HEK293T (cell line): Measurements from ENCODE around the gene SSH2.
A peak's percentile ranks its signal among the peaks of the same experiment; 100 is the strongest.
"Not testable (repeated sequence)": the region's sequence is repeated elsewhere in the genome, so short reads cannot be mapped to it uniquely, and the experiment has no call there.

Source experiments
- CTCF ChIA-PET: fragments of 350-600 bp; formaldehyde crosslinking; extraction: SDS; loops from one replicate; lab custom pipeline; 2021; ENCODE audit warnings: antibody characterized with exemption, inconsistent platforms; lab: Yijun Ruan, JAX
- POLR2A ChIA-PET: fragments of 350-600 bp; formaldehyde crosslinking; extraction: SDS; loops from one replicate; lab custom pipeline; 2020; ENCODE audit warnings: antibody characterized with exemption, inconsistent platforms; lab: Yijun Ruan, JAX
- DNase-seq: peaks from one replicate; pipeline ENCODE4 v3.0.0; 2012; ENCODE audit warnings: mixed read lengths; ENCODE audit errors: extremely low spot score
- ARNT ChIP-seq: fragments of 450-650 bp; IDR thresholded peaks from 2 replicates; pipeline ENCODE4 v1.6.1; 2017; ENCODE audit warnings: mild to moderate bottlenecking
- BHLHE40 ChIP-seq: fragments of 450-650 bp; IDR thresholded peaks from 2 replicates; pipeline ENCODE4 v1.6.1; 2016; ENCODE audit warnings: mild to moderate bottlenecking, moderate library complexity, borderline replicate concordance
- CTBP1 ChIP-seq: fragments of 450-650 bp; IDR thresholded peaks from 2 replicates; pipeline ENCODE4 v1.6.1; 2016; ENCODE audit warnings: borderline replicate concordance
- ELF4 ChIP-seq: fragments of 450-650 bp; IDR thresholded peaks from 2 replicates; pipeline ENCODE4 v1.6.1; 2017; ENCODE audit warnings: antibody characterized with exemption
- FOXA1 ChIP-seq: fragments of 450-650 bp; IDR thresholded peaks from 2 replicates; pipeline ENCODE4 v1.6.1; 2016; ENCODE audit warnings: mild to moderate bottlenecking
- FOXK2 ChIP-seq: fragments of 450-650 bp; IDR thresholded peaks from 2 replicates; pipeline ENCODE4 v1.6.1; 2016; ENCODE audit warnings: mild to moderate bottlenecking
- FOXM1 ChIP-seq: fragments of 450-650 bp; IDR thresholded peaks from 2 replicates; pipeline ENCODE4 v1.6.1; 2017; ENCODE audit warnings: mild to moderate bottlenecking, borderline replicate concordance
- HDGF ChIP-seq: fragments of 450-650 bp; IDR thresholded peaks from 2 replicates; pipeline ENCODE4 v1.6.1; 2017; ENCODE audit warnings: antibody characterized with exemption, borderline replicate concordance
- L3MBTL2 ChIP-seq: fragments of 450-650 bp; conservative IDR thresholded peaks from 2 replicates; pipeline ENCODE4 v1.6.1; 2016; ENCODE audit warnings: mild to moderate bottlenecking
- LEF1 ChIP-seq: fragments of 450-650 bp; IDR thresholded peaks from 2 replicates; pipeline ENCODE4 v1.6.1; 2017; ENCODE audit warnings: mild to moderate bottlenecking, borderline replicate concordance
- NFRKB ChIP-seq: fragments of 450-650 bp; IDR thresholded peaks from 2 replicates; pipeline ENCODE4 v1.6.1; 2016; ENCODE audit warnings: mild to moderate bottlenecking, moderate library complexity
- SP1 ChIP-seq: fragments of 450-650 bp; IDR thresholded peaks from 2 replicates; pipeline ENCODE4 v1.6.1; 2017
- SUZ12 ChIP-seq: fragments of 450-650 bp; IDR thresholded peaks from 2 replicates; pipeline ENCODE4 v1.6.1; 2016; ENCODE audit warnings: mild to moderate bottlenecking
- TARDBP ChIP-seq: fragments of 450-650 bp; IDR thresholded peaks from 2 replicates; pipeline ENCODE4 v1.6.1; 2016
- ZNF384 ChIP-seq: fragments of 450-650 bp; IDR thresholded peaks from 2 replicates; pipeline ENCODE4 v1.6.1; 2016
- TF ChIP-seq, protein P1 (sequence below): fragments of 450-650 bp; IDR thresholded peaks from 2 replicates; pipeline ENCODE4 v1.6.1; 2016

The SSH2 gene

GRCh38 chr17:29791336-29792080 lies 138.5 kb downstream of the SSH2 start:
- POLR2A ChIA-PET: no interaction called here
- TF ChIP-seq L3MBTL2 (no peak), SUZ12 (no peak), CTBP1 (no peak), FOXM1 (no peak), NFRKB (no peak), FOXA1 (no peak), ELF4 (no peak), BHLHE40 (no peak), ZNF384 (no peak)
- TF ChIP-seq, protein P1, sequence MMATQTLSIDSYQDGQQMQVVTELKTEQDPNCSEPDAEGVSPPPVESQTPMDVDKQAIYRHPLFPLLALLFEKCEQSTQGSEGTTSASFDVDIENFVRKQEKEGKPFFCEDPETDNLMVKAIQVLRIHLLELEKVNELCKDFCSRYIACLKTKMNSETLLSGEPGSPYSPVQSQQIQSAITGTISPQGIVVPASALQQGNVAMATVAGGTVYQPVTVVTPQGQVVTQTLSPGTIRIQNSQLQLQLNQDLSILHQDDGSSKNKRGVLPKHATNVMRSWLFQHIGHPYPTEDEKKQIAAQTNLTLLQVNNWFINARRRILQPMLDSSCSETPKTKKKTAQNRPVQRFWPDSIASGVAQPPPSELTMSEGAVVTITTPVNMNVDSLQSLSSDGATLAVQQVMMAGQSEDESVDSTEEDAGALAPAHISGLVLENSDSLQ: no peak
- CTCF ChIA-PET: interaction anchor here (1.3 kb wide), 1 partner anchor 12 kb away, joined by 4 read pairs; no protein-coding TSS in a partner anchor
- no peak for DNase-seq

DNA sequence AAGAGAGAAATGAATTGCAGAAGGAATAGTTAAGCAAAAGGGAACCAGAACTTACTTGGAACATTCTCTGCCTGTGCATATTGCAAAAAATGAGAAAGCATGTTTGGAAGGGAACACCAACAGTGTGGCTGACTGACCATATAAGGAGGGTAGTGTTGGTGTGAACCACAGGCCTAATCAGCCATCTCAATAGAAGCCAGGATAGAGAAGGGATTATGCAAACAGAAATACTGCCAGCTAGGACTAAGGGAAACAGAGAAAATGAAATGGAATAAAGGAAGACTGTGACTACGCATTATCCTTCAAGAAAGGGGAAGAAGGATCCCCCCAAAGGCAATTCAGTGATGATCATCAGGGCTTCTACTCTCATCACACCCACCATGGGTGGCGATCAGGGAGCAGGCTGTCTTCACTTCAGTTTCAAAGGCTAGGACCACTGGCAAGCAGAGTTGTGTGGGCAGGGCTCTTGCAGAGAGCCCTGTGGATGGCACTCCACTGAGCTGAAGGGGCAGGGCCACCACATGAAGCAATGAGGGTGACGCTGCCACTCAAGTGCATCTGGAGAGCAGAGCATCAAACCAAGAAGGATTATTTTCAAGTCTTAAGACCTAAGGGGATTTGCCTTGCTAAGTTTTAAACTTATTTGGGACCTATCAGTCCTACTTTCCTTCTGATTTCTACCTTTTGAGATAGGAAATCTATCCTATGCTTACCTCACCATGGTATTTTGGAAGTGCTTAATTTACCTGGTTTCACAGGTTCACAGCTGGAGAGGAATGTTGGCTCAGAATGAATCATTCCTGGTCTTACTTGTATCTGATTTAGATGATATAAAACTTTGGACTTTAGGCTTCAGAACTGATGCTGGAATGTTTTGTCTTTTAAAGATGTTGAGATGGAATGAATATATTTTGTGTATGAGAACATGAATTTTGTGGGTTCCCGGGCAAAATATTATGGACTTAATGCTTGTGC lies 140.5 kb downstream of the SSH2 start:
- POLR2A ChIA-PET: no interaction called here
- DNase-seq: no peak
- CTCF ChIA-PET: no interaction called here
- TF ChIP-seq LEF1: no peak
- TF ChIP-seq, protein P1: no peak
- no peak for TF ChIP-seq NFRKB
- TF ChIP-seq ARNT: no peak
- TF ChIP-seq ELF4: no peak

DNA sequence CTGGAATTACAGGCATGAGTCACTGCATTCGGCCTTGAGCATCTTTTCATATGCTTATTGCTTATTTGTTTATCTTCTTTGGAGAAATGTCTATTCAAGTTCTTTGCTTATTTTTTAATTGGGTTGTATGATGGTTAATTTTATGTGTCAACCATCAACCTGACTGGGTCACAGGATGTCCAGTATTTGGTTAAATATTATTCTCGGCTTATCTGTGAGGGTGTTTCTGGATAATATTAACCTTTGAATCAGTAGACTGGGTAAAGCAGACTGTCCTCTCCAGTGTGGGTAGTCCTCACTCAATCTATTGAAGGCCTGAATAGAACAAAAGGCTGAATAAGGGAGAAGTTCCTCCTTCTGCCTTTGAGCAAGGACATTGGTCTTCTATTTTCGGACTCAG lies 142.0 kb downstream of the SSH2 start:
- CTCF ChIA-PET: interaction anchor here (0.6 kb wide), 1 partner anchor 43 kb away, joined by 6 read pairs; no protein-coding TSS in a partner anchor
- POLR2A ChIA-PET: no interaction called here
- DNase-seq: no peak
- TF ChIP-seq L3MBTL2 (no peak), LEF1 (no peak)
- TF ChIP-seq, protein P1: no peak

DNA sequence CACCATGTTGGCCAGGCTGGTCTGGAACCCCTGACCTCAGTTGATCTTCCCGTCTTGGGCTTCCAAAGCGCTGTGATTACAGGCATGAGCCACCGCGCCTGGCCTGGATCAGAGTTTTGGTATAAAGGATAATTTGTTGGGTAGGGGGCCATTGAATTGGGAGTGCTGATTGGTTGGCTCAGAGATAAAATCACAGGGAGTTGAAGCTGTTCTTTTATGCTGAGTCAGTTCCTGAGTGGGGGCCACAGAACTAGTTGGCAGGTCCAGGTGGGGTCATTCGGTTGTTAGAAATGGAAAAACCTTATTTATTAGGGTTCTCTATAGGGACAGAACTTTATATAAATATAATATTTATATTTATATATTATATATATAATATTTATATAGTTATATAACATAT lies 147.1 kb downstream of the SSH2 start:
- no peak for DNase-seq
- ChIA-PET POLR2A (no interaction called here), CTCF (interaction anchor here (0.9 to 2.0 kb wide), 2 partner anchors 25 to 144 kb away, joined by 4 to 5 read pairs; no protein-coding TSS in a partner anchor)
- no peak for TF ChIP-seq ELF4
- TF ChIP-seq FOXA1: no peak

DNA sequence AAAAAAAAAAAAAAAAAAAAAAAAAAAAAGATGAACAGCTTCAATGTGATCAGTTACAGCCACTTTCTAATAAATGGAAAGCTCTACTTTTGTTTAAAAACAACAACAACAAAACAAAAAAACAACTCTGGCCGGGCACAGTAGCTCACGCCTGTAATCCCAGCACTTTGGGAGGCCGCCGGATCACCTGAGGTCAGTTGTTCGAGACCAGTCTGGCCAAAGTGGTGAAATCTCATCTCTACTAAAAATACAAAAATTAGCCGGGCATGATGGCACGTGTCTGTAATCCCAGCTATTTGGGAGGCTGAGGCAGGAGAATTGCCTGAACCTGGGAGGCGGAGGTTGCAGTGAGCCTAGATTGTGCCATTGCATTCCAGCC lies 150.2 kb downstream of the SSH2 start:
- ChIA-PET CTCF (interaction anchor here (0.7 to 2.5 kb wide), 12 partner anchors 9 to 1201 kb away, joined by 3 to 51 read pairs (median 4); no protein-coding TSS in a partner anchor), POLR2A (interaction anchor here (1.1 kb wide), 1 partner anchor 188 kb away, joined by 3 read pairs; no protein-coding TSS in a partner anchor)
- DNase-seq: not testable (repeated sequence)

GRCh38 chr17:29778956-29779811 lies 150.8 kb downstream of the SSH2 start:
- peak; percentile 40 for DNase-seq
- CTCF ChIA-PET: interaction anchor here (0.6 to 2.5 kb wide), 16 partner anchors 9 to 1201 kb away, joined by 3 to 51 read pairs (median 3); partner anchors contain the start of gene ANKRD13B
- POLR2A ChIA-PET: interaction anchor here (1.1 kb wide), 1 partner anchor 188 kb away, joined by 3 read pairs; no protein-coding TSS in a partner anchor
- TF ChIP-seq FOXK2: no peak
- no peak for TF ChIP-seq FOXM1
- TF ChIP-seq FOXA1: no peak
- TF ChIP-seq TARDBP: no peak
- no peak for TF ChIP-seq ZNF384
- no peak for TF ChIP-seq SP1
- no peak for TF ChIP-seq HDGF
- TF ChIP-seq LEF1: no peak
- no peak for TF ChIP-seq CTBP1
